Retina (tissue), 1 donor: Measurements from ENCODE around the gene UBE3A.
"Not testable (repeated sequence)": the region's sequence is repeated elsewhere in the genome, so short reads cannot be mapped to it uniquely, and the experiment has no call there.

Source experiments
- DNase-seq: peaks from one replicate; pipeline ENCODE4 v3.0.0-alpha.2; 2016

UBE3A gene

DNA sequence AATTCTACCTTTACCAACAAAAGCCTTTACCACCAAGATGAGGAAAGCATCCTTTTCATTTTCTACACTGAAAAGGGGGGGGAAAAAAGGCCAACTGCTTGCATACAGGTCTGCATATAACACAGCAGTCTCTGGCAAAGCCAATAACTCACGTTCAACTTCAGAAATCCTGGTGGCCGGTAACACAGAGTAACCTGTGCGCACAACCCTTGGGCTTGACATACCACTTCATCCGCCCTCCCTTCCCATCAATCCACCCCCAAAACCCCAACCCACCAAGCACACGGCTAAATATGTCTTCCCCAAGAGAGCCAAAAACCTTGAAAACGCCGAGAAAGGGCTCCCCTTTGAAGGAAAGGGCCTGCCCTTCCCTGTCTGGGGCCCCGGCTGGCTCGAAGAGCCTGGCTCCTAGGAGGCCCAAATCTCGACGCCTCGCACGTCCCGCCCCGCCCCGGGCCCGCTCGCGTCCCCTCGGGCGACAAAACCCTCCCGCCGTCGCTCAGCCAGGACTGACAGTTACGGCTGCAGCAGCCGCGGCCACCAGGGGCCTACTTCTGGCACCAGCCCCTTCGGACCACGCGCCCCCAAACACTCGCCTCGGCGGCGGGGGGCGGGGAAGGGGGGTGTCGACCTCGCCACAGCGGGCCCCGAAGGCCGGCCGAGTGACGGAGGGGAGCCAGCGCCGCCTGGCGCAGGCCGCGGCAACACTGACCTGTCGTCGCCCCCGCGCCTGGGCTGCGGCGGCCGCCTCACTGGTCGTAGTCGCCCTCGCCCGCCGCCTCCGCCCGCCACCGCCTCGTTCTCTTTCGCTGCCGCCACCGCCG is 835 bp downstream of the UBE3A start:
- peak; percentile 89 for DNase-seq

DNA sequence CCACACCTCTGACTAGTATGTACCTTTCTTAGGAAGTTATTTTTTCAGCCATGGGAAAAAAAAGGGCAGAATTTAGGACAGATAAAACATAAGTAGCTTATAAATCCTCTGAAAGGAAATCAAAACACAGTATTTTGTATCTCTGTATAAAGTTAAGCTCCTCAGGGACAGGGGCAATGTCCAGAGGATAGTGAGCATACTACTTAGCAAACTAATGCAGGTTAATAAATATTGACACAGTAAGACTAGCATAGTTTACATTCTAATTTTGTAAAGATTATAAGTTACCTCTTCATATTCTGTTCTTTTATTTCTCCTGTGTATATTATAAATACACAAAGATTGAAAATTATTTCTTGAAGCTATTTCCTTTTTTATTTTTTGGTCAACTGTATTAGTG is 2.1 kb downstream of the UBE3A start:
- no peak for DNase-seq

DNA sequence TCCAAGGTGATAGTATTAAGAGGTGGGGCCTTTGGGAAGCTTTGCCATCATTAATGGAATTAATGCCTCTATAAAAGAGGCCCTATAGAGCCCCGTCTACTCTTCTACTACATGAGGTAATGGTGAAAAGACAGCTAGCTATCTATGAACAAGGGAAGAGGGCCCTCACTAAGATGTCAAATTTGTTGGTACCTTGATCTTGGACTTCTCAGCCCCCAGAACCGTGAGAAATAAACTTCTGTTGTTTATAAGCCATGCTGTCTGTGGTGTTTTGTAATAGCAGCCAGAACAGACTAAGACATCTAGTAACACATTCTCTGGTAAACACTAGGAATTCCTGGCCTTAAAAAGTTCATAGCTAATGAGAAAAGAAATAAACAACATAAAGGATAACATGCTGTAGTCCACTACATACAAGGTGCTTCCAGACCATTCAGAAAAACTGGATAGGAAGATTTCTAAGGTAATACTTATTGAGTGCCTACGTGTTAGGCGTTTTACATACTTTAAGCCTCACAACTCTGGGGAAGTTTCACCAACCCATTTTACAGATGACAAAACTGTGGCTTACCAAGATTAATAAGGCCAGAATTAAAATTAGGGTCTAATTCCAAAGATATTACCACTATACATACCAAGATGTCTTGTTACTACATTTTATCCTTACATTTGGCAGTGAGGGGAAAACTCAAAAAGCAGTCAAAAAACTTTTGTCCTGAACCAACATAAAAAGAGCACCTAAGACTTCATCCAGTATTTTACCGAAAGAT is 3.2 kb downstream of the UBE3A start:
- DNase-seq = no peak

DNA sequence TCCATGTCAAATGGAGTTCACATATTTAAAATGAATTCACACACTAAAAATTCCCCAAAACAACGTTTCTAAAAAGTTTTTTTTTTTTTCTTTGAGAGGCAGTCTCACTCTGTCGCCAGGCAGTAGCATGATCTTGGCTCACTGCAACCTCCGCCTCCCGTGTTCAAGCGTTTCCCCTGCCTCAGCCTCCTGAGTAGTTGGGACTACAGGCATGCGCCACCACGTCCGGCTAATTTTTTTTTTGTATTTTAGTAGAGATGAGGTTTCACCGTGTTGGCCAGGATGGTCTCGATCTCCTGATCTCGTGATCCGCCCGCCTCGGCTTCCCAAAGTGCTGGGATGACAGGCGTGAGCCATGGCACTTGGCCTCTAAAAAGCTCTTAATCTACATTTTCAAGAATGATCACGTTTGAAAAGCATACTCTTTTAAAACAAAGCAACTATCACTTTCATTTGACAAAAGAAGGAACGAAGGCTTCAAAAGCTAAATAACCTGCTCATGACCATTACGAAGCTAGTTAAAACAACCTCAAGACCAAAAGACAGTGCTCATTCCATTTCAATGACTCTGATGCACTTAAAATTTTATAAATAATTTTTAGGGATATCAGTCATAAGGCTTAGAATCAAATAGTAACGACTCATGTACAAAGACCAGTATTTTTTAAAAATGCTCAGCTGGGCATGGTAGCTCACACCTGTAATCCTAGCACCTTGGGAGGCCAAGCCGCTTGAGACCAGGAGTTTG is 5.5 kb downstream of the UBE3A start:
- DNase-seq = no peak

DNA sequence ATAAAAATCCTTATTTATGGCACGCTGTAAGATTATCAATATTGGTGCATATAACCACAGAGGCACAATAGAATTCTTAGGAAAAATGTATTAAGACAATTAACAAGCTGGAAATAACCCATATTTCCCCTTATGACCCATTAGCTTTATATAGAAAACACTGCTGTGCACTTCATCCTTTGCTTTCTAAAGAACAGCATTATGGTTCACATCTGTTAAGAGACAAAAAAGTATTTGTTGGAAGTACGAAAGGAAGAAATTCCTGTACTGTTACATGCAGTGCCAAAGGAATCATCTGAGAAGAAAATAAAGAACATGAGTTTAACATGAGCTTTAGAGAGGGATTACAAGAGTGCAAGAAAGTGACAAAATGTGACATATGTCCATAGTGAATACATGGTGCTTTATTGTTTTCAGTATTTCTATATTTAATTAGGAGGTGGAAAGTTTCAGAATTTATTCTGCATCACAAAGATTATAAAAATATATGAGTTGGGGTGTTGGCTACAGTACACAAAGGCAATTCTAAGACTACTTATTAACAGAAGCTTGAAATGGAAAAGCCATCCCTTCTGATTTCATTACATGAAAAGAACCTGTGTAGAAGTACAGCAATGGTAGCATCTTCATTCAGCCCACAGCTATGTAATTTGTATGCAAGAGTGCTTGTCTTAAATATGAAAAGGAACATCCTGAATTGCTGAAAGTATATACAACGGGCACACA is 6.8 kb downstream of the UBE3A start:
- DNase-seq = no peak

DNA sequence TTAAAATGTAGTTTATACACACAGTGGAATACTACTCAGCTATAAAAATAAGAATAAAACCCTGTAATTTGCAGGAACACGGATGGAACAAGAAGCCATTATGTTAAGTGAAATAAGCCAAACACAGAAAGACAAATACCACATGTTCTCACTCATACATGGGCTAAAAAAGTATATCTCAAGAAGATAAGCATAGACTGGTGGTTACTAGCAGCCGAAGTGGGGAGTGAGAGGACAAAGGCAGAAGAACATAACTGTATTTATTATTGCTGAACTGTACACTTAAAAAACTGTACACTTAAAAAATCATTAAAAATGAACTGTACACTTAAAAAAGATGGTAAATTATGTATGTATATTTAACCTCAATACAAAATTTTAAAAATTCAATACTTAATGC is 11.0 kb downstream of the UBE3A start:
- DNase-seq = no peak

DNA sequence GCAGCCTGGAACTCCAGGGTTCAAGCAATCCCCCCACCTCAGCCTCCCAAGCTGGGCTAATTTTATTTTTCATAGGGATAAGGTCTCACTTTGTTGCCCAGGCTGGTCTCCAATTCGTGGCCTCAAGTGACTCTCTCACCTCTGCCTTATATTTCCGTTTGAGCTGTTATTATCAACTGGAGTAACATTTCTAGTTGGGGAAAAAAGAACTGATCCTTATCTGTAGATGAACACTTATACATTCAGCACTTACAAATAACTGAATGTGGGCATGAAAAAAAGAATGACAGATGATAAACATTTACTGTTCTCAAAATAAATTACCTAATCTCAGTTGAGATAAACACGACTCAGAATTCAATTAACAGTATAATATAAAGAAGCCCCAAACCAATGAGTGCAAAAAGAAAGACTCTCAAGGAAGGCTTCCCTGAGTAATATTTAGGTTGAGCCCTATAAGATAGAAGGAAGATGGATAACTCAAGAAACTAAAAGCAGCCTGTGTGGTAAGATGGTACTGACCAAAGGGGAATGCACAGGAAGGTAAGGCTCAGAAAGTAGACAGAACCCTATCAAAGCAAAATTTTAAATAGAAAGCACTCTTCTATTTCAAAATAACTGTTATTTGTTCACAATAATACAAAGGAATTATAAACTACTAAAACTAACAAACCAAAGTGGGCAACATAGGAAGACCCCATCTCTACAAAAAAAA is 11.8 kb downstream of the UBE3A start:
- no peak for DNase-seq

DNA sequence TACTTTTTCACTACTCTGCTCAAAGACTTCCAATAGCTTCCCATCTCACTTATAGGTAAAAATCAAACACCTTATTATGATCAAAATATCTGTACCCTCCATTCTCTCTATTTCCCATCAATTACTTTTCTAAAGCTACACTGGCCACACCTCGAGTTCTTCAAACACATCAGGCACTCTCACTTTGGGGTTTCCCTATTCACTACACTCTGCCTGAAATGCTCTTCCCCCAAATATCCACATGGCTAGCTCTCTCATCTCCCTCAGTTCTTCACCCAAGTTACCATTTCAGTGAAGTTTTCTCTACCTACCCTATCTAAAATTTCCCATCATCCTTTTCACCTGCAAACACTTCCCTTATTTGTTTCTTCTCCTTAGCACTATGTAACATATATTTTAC is 14.8 kb downstream of the UBE3A start:
- DNase-seq = no peak

DNA sequence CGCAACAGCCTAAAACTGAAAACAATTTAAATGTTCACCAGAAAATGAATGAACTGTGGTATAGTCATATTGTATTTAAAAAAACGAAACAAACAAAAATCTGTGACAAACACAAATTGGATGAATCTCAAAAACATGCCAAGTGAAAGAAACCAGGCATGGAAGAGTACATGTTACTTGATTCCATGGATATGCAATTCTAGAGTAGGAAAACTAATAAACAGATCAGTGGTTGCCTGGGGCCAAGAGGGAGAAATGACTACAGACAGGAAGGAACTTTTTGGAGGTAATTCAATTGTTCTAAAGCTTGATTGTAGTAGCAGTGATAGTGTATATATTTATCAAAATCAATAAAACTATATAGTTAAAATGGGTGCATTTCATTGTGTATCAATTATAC is 16.8 kb downstream of the UBE3A start:
- no peak for DNase-seq

DNA sequence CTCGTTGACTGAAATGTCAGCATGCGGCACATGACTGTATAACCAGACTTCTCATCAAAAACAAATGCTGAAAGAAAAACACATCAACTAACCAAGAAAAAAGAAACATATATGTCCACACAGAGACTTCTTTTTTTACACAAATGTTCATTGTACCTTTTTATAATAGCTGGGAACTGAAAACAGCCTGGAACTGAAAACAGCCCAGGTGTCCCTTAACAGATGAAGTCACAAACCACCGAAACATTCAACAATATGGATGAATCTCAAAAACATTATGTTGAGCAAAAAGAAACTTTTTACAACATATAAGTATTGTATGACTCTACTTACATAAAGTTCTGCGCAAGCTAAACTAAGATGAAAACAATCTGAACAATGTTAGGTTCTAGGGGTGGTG is 20.6 kb downstream of the UBE3A start:
- no peak for DNase-seq

DNA sequence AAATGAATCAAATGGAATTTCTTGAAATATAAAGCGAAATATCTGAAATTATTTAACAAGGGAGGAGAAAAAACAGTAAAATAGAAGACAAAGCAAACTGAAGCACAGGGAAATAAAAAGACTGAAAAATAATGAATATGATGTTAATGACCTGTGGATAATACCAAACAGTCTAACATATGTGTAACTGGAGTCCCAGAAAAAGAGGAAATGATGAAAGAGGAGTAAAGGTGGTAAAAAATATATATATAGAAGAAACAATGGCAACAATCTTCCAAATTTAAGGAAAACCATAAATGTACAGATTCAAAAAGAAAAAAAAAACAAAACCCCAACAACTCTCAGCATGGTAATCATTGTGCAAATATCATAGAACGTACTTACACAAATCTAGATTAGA is 21.2 kb downstream of the UBE3A start:
- no peak for DNase-seq

DNA sequence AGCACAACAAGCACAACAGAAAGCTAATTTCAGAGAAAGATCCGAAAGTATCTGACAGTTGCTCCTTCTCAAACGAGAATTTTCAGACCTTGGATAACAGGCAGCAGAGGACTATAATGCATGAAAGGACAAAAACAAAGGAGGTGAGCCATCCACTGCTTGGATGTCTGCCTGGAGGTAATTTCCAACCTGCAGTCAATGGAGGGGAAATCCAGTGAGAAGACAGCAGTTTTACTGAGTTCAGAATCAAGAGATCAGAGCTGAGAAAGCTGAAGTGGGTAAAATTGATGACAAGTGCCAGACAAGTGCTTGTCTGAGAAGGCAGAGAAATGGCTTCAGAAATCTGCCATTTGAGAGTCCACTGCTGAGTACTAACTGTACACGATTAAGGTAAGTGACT is 22.1 kb downstream of the UBE3A start:
- DNase-seq = no peak

DNA sequence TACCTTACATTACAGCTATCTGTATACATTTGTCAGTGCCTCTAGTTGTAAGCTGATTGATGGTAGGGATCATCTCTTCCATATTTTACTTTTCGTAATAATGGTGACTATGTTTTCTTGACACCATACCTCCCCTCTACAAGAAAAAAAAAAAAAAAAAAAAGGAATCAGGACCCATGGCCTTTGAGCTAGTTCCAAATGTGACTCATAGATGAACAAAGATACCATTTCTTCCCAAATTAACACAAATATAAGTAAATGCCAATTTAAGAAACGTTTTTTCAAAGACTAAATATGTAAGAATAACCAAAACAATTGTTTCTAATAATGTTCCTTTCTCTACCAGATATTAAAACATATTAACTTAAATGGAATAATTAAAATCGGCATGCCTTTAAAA is 23.1 kb downstream of the UBE3A start:
- DNase-seq = no peak

DNA sequence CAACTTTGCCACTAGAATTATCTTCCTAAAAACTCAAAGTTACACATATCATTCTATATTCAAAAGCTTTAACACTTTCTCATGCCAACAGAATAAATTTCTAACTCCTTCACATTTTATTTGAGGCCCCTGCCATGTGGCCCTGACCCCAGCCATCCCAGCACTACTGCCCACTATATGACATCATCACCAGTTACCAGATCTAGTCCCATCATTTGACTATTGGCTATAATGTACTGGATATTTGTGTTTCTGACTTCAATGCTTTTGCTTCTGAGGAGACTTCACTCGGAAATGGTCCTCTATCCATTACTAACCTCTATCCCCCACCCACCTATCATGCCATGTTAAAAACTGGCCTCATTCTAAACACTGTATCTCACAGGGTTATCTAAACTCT is 23.6 kb downstream of the UBE3A start:
- no peak for DNase-seq

DNA sequence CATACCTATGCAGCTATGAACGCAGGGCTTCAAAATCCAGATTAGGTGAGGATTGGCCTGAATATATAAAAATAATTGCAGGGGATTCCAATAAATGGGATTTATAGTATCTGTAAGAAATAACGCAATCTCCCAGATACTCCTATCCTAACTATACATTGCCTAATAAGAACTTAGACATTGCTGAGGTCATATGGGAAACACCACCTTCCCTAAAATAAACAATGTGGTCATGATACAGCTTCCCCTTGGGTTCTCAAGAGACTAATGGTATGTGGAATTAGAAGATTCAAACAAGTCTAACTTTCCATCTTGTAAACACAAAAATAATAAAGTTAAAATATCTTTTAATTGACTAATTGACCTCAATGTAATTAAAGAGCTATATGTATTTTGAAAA is 28.2 kb downstream of the UBE3A start:
- no peak for DNase-seq

DNA sequence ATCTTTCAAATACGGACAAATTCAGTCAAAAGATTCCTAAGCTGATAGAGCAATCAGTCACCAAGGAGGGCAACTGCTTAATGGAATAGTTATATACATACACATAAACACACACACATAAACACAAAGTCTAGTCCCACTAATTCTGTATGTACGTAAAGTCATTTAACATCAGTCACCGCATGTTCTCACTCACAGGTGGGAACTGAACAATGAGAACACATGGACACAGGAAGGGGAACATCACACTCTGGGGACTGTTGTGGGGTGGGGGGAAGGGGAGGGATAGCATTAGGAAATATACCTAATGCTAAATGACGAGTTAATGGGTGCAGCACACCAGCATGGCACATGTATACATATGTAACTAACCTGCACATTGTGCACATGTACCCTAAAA is 29.1 kb downstream of the UBE3A start:
- DNase-seq = not testable (repeated sequence)

DNA sequence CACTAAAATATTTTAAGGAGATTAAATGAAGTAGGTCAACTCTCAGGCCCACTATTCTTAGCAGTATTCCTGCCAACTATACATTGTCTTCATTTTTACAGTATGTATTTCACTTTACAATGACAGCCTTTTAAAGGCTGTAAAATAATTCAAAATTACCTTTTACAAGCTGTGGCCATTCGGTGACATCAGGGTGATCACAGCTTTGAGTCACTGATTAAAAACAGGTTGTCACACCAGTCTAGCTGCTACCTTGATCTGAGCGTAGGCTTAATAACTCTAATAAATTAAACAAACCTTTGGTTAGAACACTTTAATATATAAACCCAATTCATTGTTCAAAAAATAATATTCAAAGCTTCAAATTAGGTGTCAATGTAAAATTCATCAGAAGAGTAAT is 29.9 kb downstream of the UBE3A start:
- no peak for DNase-seq

DNA sequence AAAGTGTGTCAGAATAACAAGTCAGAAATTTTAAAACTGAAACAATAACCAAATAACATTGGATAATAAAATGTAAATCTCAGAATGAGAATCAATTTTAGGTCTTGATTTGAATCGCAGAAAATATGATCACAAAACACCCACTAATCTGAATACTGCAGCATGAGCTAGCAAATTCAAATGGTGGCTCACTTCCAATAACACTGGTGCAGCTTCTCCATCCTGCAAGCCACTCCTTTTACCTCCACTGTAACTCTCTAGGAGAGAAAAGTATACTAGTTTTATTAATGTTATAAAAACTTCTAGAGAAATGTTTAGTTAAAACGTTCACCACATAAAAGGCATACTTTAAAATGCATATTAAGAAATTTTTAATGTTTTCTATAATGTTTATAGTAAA is 30.4 kb downstream of the UBE3A start:
- no peak for DNase-seq

DNA sequence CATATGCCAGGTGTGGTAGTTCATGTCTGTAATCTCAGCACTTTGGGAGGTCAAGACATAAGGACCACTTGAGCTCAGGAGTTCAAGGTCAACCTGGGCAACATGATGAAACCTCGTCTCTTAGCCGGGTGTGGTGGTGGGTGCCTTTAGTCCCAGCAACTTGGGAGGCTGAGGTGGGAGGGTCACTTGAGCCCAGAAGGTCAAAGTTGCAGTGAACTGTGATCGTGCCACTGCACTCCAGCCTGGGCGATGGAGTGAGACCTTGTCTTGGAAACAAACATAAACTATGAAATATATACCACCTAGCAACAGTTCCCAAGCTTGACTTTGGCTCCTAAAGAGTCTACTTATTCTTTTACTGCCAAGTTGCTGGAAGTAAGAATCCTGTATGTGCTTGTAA is 30.9 kb downstream of the UBE3A start:
- no peak for DNase-seq

DNA sequence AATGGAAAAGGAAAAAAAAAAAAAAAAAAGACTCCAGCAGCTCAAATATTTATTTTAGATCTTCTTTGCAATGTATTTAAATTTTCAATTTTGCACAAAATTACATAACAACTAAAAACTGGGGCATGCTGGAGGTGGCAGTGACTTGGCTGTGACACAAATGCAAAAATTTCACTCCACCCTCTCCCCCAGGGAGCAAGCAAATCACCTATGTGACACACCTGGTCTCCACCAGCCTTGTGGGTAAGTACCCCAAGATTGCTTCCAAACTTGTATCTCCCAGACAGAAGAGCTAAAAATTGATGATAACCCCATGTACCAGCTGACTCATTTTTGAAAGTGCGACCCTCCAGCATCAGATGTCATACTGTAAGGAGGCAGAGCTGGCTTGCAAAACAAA is 32.0 kb downstream of the UBE3A start:
- no peak for DNase-seq

DNA sequence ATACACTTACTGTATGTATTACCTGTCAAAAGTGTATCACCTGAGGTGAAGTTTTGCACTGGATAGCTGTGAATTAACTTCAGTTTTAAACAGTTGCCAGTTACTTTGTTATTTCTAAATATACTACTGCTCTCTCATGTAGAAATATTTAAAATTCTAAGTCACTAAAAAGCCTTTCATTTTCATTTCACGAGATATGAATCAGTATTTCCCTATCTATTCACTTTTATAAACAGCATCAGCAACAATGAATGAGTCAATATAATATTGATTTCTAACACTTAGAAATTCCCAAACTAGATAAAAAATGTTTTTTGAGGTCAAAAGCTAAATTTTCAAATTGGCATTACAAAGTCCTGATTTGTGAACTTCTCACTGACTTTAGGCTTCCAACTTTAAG is 32.6 kb downstream of the UBE3A start:
- DNase-seq = no peak

DNA sequence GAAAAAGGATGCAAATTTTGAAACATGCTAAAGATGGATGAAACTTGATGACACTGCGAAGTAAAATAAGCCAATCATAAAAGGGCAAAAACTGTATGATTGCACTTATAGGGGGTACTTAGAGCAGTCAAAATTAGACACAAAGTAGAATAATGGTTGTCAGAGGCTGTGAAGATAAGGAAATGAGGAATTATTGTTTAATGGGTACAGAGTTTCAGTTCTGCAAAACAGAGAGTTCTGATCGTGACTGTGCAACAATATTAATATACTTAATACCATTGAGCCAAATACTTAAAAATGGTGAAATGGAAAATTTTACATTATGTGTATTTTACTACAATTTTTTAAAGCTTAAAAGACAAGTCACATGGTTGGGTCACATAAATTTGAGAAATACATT is 35.1 kb downstream of the UBE3A start:
- no peak for DNase-seq
